ENCODE measurements around the gene C1orf141. TPM values are rescaled to one million over a fixed set of nuclear protein-coding genes. Genes with fewer than 3 reads are reported as not detected.

C1orf141 gene
- total RNA-seq (not detected), polyA plus RNA-seq (not detected)

- Mint-ChIP-seq H3K27ac (peak within 1 kb of the TSS in 3 of 8 donors; percentile 11 to 63 (median 30)), H3K27me3 (peaks cover 4 to 25% of the 10 kb centered on the region in 2 donors), H3K9me3 (no peaks in the 10 kb centered on the region), H3K36me3 (no peaks in the 10 kb centered on the region), H3K4me3 (peak within 1 kb of the TSS in 6 of 7 donors; percentile 71 to 81 (median 75)), H3K4me1 (peaks cover 5 to 9% (median 6%) of the 10 kb centered on the region in 3 donors)
- POLR2A ChIA-PET = no interaction called here
- Histone ChIP-seq H3K9me3 (ENCODE audit: low read length) (no peaks in the 10 kb centered on the region), H3K27me3 (ENCODE audit: insufficient read depth, low read length, poor library complexity, severe bottlenecking) (no peaks in the 10 kb centered on the region), H3K36me3 (ENCODE audit: insufficient read depth, low read length) (no peaks in the 10 kb centered on the region), H3K27ac (ENCODE audit: low read depth, low read length) (no peak within 1 kb of the TSS), H3K4me3 (ENCODE audit: low read length) (no peak within 1 kb of the TSS), H3K4me1 (ENCODE audit: insufficient read depth, low read length) (no peaks in the 10 kb centered on the region)
- CTCF ChIA-PET = interaction anchor here (1.9 kb wide), 1 partner anchor 8 kb away, joined by 5 read pairs; no protein-coding TSS in a partner anchor
- DNase-seq = peak in 1 of 5 donors; percentile 6
Observed at GRCh38 chr1:67134695-67135094, at the start of gene C1orf141. Gene C1orf141, minus strand, starts transcription at chr1:67134970. Its CDS starts 7,730 bp downstream, at chr1:67127240.

GRCh38 chr1:67175530-67176087 lies 40.8 kb upstream of the C1orf141 start:
- DNase-seq = no peak
- H3K36me3 Mint-ChIP-seq = peaks cover 0 to 16% (median 3%) of the 10 kb centered on the region in 3 donors
- ChIA-PET CTCF (no interaction called here), POLR2A (no interaction called here)
- Histone ChIP-seq H3K27me3 (ENCODE audit: insufficient read depth, low read length, poor library complexity, severe bottlenecking) (no peaks in the 10 kb centered on the region), H3K4me3 (ENCODE audit: low read length) (no peak overlapping the region), H3K27ac (ENCODE audit: low read depth, low read length) (no peak overlapping the region), H3K9me3 (ENCODE audit: low read length) (no peaks in the 10 kb centered on the region), H3K36me3 (ENCODE audit: insufficient read depth, low read length) (no peaks in the 10 kb centered on the region), H3K4me1 (ENCODE audit: insufficient read depth, low read length) (peaks cover 27% of the 10 kb centered on the region)
- peaks cover 6 to 9% of the 10 kb centered on the region in 2 donors for H3K27me3 Mint-ChIP-seq
- H3K27ac Mint-ChIP-seq = peak overlapping the region in 4 of 8 donors; percentile 34 to 77 (median 39)
- peaks cover 32 to 63% (median 57%) of the 10 kb centered on the region in 3 donors for H3K4me1 Mint-ChIP-seq
- H3K4me3 Mint-ChIP-seq = peak overlapping the region in 2 of 7 donors; percentile 10 to 64
- H3K9me3 Mint-ChIP-seq = peaks cover 0 to 2% (median 0%) of the 10 kb centered on the region in 5 donors

- Mint-ChIP-seq H3K27ac (peak overlapping the region in 3 of 8 donors; percentile 22 to 64 (median 43)), H3K4me1 (peaks cover 33 to 68% (median 59%) of the 10 kb centered on the region in 3 donors), H3K9me3 (peaks cover 0 to 2% (median 0%) of the 10 kb centered on the region in 5 donors), H3K4me3 (peak overlapping the region in 1 of 7 donors; percentile 64), H3K27me3 (peaks cover 6 to 7% of the 10 kb centered on the region in 2 donors), H3K36me3 (peaks cover 0 to 16% (median 3%) of the 10 kb centered on the region in 3 donors)
- H3K27me3 ChIP-seq (ENCODE audit: insufficient read depth, low read length, poor library complexity, severe bottlenecking) = no peaks in the 10 kb centered on the region
- H3K36me3 ChIP-seq (ENCODE audit: insufficient read depth, low read length) = no peaks in the 10 kb centered on the region
- CTCF ChIA-PET = no interaction called here
- H3K4me1 ChIP-seq (ENCODE audit: insufficient read depth, low read length) = peaks cover 34% of the 10 kb centered on the region
- DNase-seq = no peak
- POLR2A ChIA-PET = no interaction called here
- no peak overlapping the region for H3K27ac ChIP-seq (ENCODE audit: low read depth, low read length)
- no peaks in the 10 kb centered on the region for H3K9me3 ChIP-seq (ENCODE audit: low read length)
- no peak overlapping the region for H3K4me3 ChIP-seq (ENCODE audit: low read length)
Observed at GRCh38 chr1:67174716-67175284, 40.0 kb upstream of the C1orf141 start.

- no peaks in the 10 kb centered on the region for H3K36me3 ChIP-seq (ENCODE audit: insufficient read depth, low read length)
- ChIA-PET CTCF (no interaction called here), POLR2A (no interaction called here)
- H3K4me3 ChIP-seq (ENCODE audit: low read length) = no peak overlapping the region
- H3K4me3 Mint-ChIP-seq = peak overlapping the region in 1 of 7 donors; percentile 41
- H3K27ac ChIP-seq (ENCODE audit: low read depth, low read length) = no peak overlapping the region
- H3K27me3 ChIP-seq (ENCODE audit: insufficient read depth, low read length, poor library complexity, severe bottlenecking) = no peaks in the 10 kb centered on the region
- DNase-seq = no peak
- H3K9me3 Mint-ChIP-seq = peaks cover 0 to 2% (median 0%) of the 10 kb centered on the region in 5 donors
- H3K27ac Mint-ChIP-seq = peak overlapping the region in 3 of 8 donors; percentile 20 to 95 (median 86)
- H3K9me3 ChIP-seq (ENCODE audit: low read length) = no peaks in the 10 kb centered on the region
- H3K4me1 Mint-ChIP-seq = peaks cover 35 to 65% (median 57%) of the 10 kb centered on the region in 3 donors
- H3K4me1 ChIP-seq (ENCODE audit: insufficient read depth, low read length) = peaks cover 34% of the 10 kb centered on the region
- H3K27me3 Mint-ChIP-seq = peaks cover 0 to 4% of the 10 kb centered on the region in 2 donors
- peaks cover 0 to 16% (median 3%) of the 10 kb centered on the region in 3 donors for H3K36me3 Mint-ChIP-seq
Observed at GRCh38 chr1:67173988-67174387, 39.2 kb upstream of the C1orf141 start.

- Histone ChIP-seq H3K9me3 (ENCODE audit: low read length) (no peaks in the 10 kb centered on the region), H3K27me3 (ENCODE audit: insufficient read depth, low read length, poor library complexity, severe bottlenecking) (no peaks in the 10 kb centered on the region), H3K27ac (ENCODE audit: low read depth, low read length) (no peak overlapping the region), H3K4me3 (ENCODE audit: low read length) (peak overlapping the region; percentile 2), H3K36me3 (ENCODE audit: insufficient read depth, low read length) (no peaks in the 10 kb centered on the region), H3K4me1 (ENCODE audit: insufficient read depth, low read length) (peaks cover 34% of the 10 kb centered on the region)
- POLR2A ChIA-PET = no interaction called here
- Mint-ChIP-seq H3K27ac (peak overlapping the region; percentile 2 to 96 (median 88)), H3K36me3 (peaks cover 0 to 16% (median 3%) of the 10 kb centered on the region in 3 donors), H3K27me3 (peaks cover 4% of the 10 kb centered on the region in 2 donors), H3K4me1 (peaks cover 35 to 61% (median 53%) of the 10 kb centered on the region in 3 donors), H3K4me3 (peak overlapping the region; percentile 66 to 84 (median 76)), H3K9me3 (peaks cover 0 to 1% (median 0%) of the 10 kb centered on the region in 5 donors)
- CTCF ChIA-PET = interaction anchor here (0.7 to 2.4 kb wide), 4 partner anchors 23 to 249 kb away, joined by 3 to 12 read pairs (median 6); no protein-coding TSS in a partner anchor
- DNase-seq = peak in 2 of 5 donors; percentile 62 to 64
Observed at GRCh38 chr1:67171978-67172377, 37.2 kb upstream of the C1orf141 start.

GRCh38 chr1:67171574-67171955 lies 36.8 kb upstream of the C1orf141 start:
- POLR2A ChIA-PET = no interaction called here
- Mint-ChIP-seq H3K9me3 (peaks cover 0 to 1% (median 0%) of the 10 kb centered on the region in 5 donors), H3K27ac (peak overlapping the region; percentile 2 to 96 (median 88)), H3K4me1 (peaks cover 35 to 61% (median 53%) of the 10 kb centered on the region in 3 donors), H3K27me3 (peaks cover 4% of the 10 kb centered on the region in 2 donors), H3K4me3 (peak overlapping the region; percentile 66 to 84 (median 79)), H3K36me3 (peaks cover 0 to 16% (median 3%) of the 10 kb centered on the region in 3 donors)
- peak in 1 of 5 donors; percentile 3 for DNase-seq
- peak overlapping the region; percentile 3 for H3K27ac ChIP-seq (ENCODE audit: low read depth, low read length)
- no peaks in the 10 kb centered on the region for H3K9me3 ChIP-seq (ENCODE audit: low read length)
- CTCF ChIA-PET = interaction anchor here (0.7 to 2.4 kb wide), 4 partner anchors 22 to 242 kb away, joined by 3 to 12 read pairs (median 6); no protein-coding TSS in a partner anchor
- peak overlapping the region; percentile 2 for H3K4me3 ChIP-seq (ENCODE audit: low read length)
- H3K36me3 ChIP-seq (ENCODE audit: insufficient read depth, low read length) = no peaks in the 10 kb centered on the region
- H3K4me1 ChIP-seq (ENCODE audit: insufficient read depth, low read length) = peaks cover 34% of the 10 kb centered on the region
- no peaks in the 10 kb centered on the region for H3K27me3 ChIP-seq (ENCODE audit: insufficient read depth, low read length, poor library complexity, severe bottlenecking)

- Histone ChIP-seq H3K27me3 (ENCODE audit: insufficient read depth, low read length, poor library complexity, severe bottlenecking) (no peaks in the 10 kb centered on the region), H3K4me3 (ENCODE audit: low read length) (peak overlapping the region; percentile 22), H3K9me3 (ENCODE audit: low read length) (no peaks in the 10 kb centered on the region), H3K27ac (ENCODE audit: low read depth, low read length) (peak overlapping the region; percentile 3), H3K36me3 (ENCODE audit: insufficient read depth, low read length) (no peaks in the 10 kb centered on the region), H3K4me1 (ENCODE audit: insufficient read depth, low read length) (peaks cover 34% of the 10 kb centered on the region)
- Mint-ChIP-seq H3K36me3 (peaks cover 0 to 15% (median 3%) of the 10 kb centered on the region in 3 donors), H3K4me3 (peak overlapping the region; percentile 66 to 84 (median 79)), H3K4me1 (peaks cover 39 to 57% (median 54%) of the 10 kb centered on the region in 3 donors), H3K27ac (peak overlapping the region; percentile 44 to 96 (median 88)), H3K27me3 (peaks cover 2 to 7% of the 10 kb centered on the region in 2 donors), H3K9me3 (peaks cover 0 to 1% (median 0%) of the 10 kb centered on the region in 5 donors)
- DNase-seq = peak in 3 of 5 donors; percentile 41 to 74 (median 71)
- ChIA-PET CTCF (interaction anchor here (0.7 to 2.4 kb wide), 5 partner anchors 22 to 241 kb away, joined by 3 to 12 read pairs (median 3); no protein-coding TSS in a partner anchor), POLR2A (interaction anchor here (1.2 kb wide), 1 partner anchor 22 kb away, joined by 6 read pairs; no protein-coding TSS in a partner anchor)
Observed at GRCh38 chr1:67170751-67171573, 36.2 kb upstream of the C1orf141 start.

Data from CD8-positive, alpha-beta memory T cell (primary cell).